Activated T-helper 17 cell treated with anti-CD3 and anti-CD28 coated beads, Interleukin-2, amount 50 U/mL, for 72 hours (primary cell): ENCODE measurements around the gene MAN2A2. TPM values are rescaled to one million over a fixed set of nuclear protein-coding genes. Genes with fewer than 3 reads are reported as not detected.

Experiments used
- total RNA-seq, 2 donors: library from RNA; stranded (reverse); gene quantifications; one replicate each; pipeline ENCODE4 v1.2.3, GENCODE V29; 2022

MAN2A2 gene
- total RNA-seq, 2 donors from 2014 or later = 121 to 127 TPM

Other genes with a start within 250 kb of the MAN2A2 start
- 10 to 100 TPM; 68.2 to 81.4 TPM for gene BLM, start 186.0 kb upstream of the MAN2A2 start, total RNA-seq
- gene FURIN, start 34.7 kb upstream of the MAN2A2 start, total RNA-seq = 100 to 1,000 TPM; 605 to 771 TPM
- gene FES, start 18.8 kb upstream of the MAN2A2 start, total RNA-seq = 100 to 1,000 TPM in 1 of 2 donors, 10 to 100 TPM in 1; 98.5 to 122 TPM
- gene HDDC3, start 29.2 kb downstream of the MAN2A2 start, total RNA-seq = 10 to 100 TPM; 15.9 to 19.0 TPM
- gene UNC45A, start 32.0 kb downstream of the MAN2A2 start, total RNA-seq = 100 to 1,000 TPM; 101 to 103 TPM
- gene RCCD1, start 51.6 kb downstream of the MAN2A2 start, total RNA-seq = 10 to 100 TPM; 31.9 to 32.8 TPM
- 100 to 1,000 TPM; 133 to 158 TPM for gene PRC1, start 91.2 kb downstream of the MAN2A2 start, total RNA-seq
- gene VPS33B, start 119.3 kb downstream of the MAN2A2 start, total RNA-seq = 10 to 100 TPM; 21.4 to 23.4 TPM
- under 1 TPM; 0.04 to 0.13 TPM for gene SV2B, start 197.0 kb downstream of the MAN2A2 start, total RNA-seq